Activated B cell treated with CpG ODN at 0.5 μM for 24 hours (primary cell): Measurements from ENCODE around the gene TTC7B. TPM values are rescaled to one million over a fixed set of nuclear protein-coding genes. Genes with fewer than 3 reads are reported as not detected.
"Not testable (repeated sequence)": the region's sequence is repeated elsewhere in the genome, so short reads cannot be mapped to it uniquely, and the experiment has no call there.

Source experiments
- ATAC-seq: fragments of 200-7000 bp; cut with Tn5 transposase; one replicate; pipeline ENCODE4 v1.10.0; 2021; ENCODE audit warnings: low read depth, mild to moderate bottlenecking, moderate library complexity
- CTCF ChIA-PET: fragments of 350-600 bp; sonication (Branson Sonifier 250); formaldehyde crosslinking; loops from one replicate; lab custom pipeline; 2021; ENCODE audit warnings: antibody characterized with exemption; lab: Charles Lee
- POLR2A ChIA-PET: fragments of 350-600 bp; sonication (Branson Sonifier 250); formaldehyde crosslinking; loops from one replicate; lab custom pipeline; 2021; ENCODE audit warnings: antibody characterized with exemption; lab: Charles Lee
- DNase-seq: peaks from one replicate; pipeline ENCODE4 v3.0.0; 2022
- H3K27ac Mint-ChIP-seq: one replicate; pipeline ENCODE4 v1.8.0; 2020; ENCODE audit warnings: mixed read lengths
- H3K27me3 Mint-ChIP-seq: one replicate; pipeline ENCODE4 v1.8.0; 2021; ENCODE audit warnings: mixed read lengths
- H3K36me3 Mint-ChIP-seq: one replicate; pipeline ENCODE4 v1.8.0; 2021; ENCODE audit warnings: low read depth, mixed read lengths
- H3K4me1 Mint-ChIP-seq: one replicate; pipeline ENCODE4 v1.8.0; 2021; ENCODE audit warnings: mixed read lengths
- H3K4me3 Mint-ChIP-seq: one replicate; pipeline ENCODE4 v1.8.0; 2020; ENCODE audit warnings: mild to moderate bottlenecking, mixed read lengths
- H3K9me3 Mint-ChIP-seq: one replicate; pipeline ENCODE4 v1.8.0; 2020; ENCODE audit warnings: mixed read lengths
- intact Hi-C: fragments of 100-400 bp; cut with micrococcal nuclease; formaldehyde crosslinking; loops from one replicate; pipeline ENCODE4 v1.15.1; 2024
- total RNA-seq: library from RNA; stranded (reverse); gene quantifications from 2 replicates; pipeline ENCODE4 v1.2.3, GENCODE V29; 2022
- TF ChIP-seq, protein P1 (sequence below): fragments of 200-600 bp; IDR thresholded peaks from one replicate; pipeline ENCODE4 v1.8.0; 2022; ENCODE audit warnings: antibody characterized with exemption, mild to moderate bottlenecking

TTC7B gene
- total RNA-seq, 1 donor from 2014 or later = 1.9 TPM

DNA sequence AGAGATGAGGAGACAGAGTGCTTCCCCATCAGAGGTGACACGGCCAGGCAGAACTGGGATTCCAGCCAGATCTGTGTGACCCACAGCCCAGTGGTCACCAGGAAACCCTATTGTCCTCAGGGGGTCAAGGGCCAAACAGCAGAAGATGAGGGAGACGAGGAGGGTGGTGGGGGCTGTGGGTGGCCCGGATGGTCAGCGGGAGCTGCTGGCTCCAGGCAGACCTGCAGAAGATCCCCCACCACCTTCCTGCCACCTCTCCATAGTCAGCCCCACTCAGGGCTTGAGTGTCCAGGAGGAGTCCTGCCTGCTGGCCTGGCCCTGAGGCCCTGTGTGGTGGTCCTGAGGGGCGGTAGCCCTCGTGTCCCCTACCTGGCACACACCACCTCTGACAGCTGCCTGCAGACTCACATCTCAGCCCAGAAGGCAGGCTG lies 282.6 kb downstream of the TTC7B start:
- H3K27me3 Mint-ChIP-seq = no peaks in the 10 kb centered on the region
- CTCF ChIA-PET = no interaction called here
- TF ChIP-seq, protein P1, sequence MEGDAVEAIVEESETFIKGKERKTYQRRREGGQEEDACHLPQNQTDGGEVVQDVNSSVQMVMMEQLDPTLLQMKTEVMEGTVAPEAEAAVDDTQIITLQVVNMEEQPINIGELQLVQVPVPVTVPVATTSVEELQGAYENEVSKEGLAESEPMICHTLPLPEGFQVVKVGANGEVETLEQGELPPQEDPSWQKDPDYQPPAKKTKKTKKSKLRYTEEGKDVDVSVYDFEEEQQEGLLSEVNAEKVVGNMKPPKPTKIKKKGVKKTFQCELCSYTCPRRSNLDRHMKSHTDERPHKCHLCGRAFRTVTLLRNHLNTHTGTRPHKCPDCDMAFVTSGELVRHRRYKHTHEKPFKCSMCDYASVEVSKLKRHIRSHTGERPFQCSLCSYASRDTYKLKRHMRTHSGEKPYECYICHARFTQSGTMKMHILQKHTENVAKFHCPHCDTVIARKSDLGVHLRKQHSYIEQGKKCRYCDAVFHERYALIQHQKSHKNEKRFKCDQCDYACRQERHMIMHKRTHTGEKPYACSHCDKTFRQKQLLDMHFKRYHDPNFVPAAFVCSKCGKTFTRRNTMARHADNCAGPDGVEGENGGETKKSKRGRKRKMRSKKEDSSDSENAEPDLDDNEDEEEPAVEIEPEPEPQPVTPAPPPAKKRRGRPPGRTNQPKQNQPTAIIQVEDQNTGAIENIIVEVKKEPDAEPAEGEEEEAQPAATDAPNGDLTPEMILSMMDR = no peak
- intact Hi-C loops = no loop called here
- peaks cover 4% of the 10 kb centered on the region for H3K4me1 Mint-ChIP-seq
- ATAC-seq (no peak), DNase-seq (no peak)
- no peak overlapping the region for H3K4me3 Mint-ChIP-seq
- no peaks in the 10 kb centered on the region for H3K36me3 Mint-ChIP-seq
- no peak overlapping the region for H3K27ac Mint-ChIP-seq
- H3K9me3 Mint-ChIP-seq = no peaks in the 10 kb centered on the region
- POLR2A ChIA-PET = no interaction called here

DNA sequence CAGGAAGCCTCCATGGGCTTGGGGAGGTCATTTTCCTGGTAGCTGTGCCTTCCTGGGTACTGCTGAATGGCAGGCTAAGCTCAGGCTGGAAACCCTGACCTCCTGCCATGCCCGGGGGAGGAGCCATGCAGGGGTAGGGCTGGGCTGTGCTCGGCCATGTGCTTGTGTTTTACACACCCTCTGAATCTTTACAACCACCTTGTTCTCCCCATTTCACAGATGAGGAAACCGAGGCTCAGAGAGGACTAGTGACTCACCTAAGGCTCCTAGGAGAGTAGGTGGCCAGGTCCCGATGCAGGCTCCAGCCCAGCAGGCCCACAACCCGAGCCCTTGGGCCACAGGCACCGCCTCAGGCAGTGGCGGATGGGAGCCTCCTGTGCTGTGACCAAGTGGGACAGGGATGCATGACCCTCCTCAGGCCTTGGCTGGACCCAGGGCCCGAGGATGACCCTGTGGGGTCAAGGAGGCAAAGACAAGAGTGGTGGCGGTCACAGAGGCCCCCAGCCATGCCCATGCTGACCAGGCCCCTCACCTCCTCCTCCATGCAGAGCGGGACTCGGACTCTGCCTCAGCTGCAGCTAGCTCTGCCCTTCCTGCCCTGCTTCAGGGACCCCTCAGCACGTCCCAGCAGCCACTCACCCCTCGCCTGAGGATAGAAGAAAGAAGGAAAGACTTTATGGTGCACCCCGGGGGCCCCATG lies 283.3 kb downstream of the TTC7B start:
- POLR2A ChIA-PET = no interaction called here
- intact Hi-C loops = no loop called here

DNA sequence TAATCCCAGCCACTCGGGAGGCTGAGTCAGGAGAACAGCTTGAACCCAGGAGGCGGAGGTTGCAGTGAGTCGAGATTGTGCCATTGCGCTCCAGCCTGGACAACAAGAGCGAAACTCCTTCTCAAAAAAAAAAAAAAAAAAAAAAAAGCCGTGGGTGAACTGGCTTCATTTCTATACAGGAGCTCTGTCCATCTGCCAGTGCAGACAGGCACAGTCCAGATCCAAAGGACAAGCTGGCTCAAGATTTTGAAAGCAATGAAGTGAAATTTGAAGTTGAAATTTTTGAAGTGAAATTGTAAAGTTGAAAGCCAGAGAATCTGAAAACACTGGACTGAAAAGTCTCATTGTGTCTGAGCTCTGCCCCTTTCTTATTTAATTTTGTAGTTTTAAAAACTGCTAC lies 284.7 kb downstream of the TTC7B start:
- intact Hi-C loops = no loop called here
- H3K27ac Mint-ChIP-seq = no peak overlapping the region
- POLR2A ChIA-PET = no interaction called here
- ATAC-seq = no peak
- no peak overlapping the region for H3K4me3 Mint-ChIP-seq
- TF ChIP-seq, protein P1 = no peak
- H3K36me3 Mint-ChIP-seq = no peaks in the 10 kb centered on the region
- H3K9me3 Mint-ChIP-seq = peaks cover 4% of the 10 kb centered on the region
- H3K27me3 Mint-ChIP-seq = no peaks in the 10 kb centered on the region
- H3K4me1 Mint-ChIP-seq = peaks cover 2% of the 10 kb centered on the region
- no peak for DNase-seq
- CTCF ChIA-PET = no interaction called here

More for the DNA sequence above, 283.3 kb downstream of the TTC7B start:
- no peak for DNase-seq
- no peak for ATAC-seq
- Mint-ChIP-seq H3K4me1 (peaks cover 4% of the 10 kb centered on the region), H3K9me3 (no peaks in the 10 kb centered on the region), H3K27ac (no peak overlapping the region), H3K36me3 (no peaks in the 10 kb centered on the region), H3K4me3 (no peak overlapping the region), H3K27me3 (no peaks in the 10 kb centered on the region)
- TF ChIP-seq, protein P1 = no peak
- CTCF ChIA-PET = no interaction called here

DNA sequence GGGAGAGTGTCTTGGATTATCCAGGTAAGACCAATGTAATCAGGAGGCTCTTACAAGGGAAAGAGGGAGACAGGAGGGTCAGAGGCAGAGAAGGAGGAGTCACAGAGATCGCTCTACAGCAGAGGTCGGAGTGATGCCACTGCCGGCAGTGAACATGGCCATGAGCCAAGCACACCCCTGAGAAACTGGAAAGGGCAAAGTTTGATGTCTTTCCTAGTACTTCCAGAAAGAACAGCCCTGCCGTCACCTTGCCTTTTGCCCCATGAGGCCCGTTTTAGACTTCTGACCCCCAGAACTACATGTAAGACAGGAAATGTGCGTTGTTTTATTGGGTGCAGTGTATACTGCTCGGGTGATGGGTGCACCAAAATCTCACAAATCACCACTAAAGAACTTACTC lies 285.7 kb downstream of the TTC7B start:
- Mint-ChIP-seq H3K9me3 (peaks cover 4% of the 10 kb centered on the region), H3K4me3 (no peak overlapping the region), H3K4me1 (no peaks in the 10 kb centered on the region), H3K27me3 (no peaks in the 10 kb centered on the region), H3K36me3 (no peaks in the 10 kb centered on the region), H3K27ac (no peak overlapping the region)
- TF ChIP-seq, protein P1 = no peak
- DNase-seq (no peak), ATAC-seq (no peak)
- ChIA-PET CTCF (no interaction called here), POLR2A (no interaction called here)
- intact Hi-C loops = no loop called here

DNA sequence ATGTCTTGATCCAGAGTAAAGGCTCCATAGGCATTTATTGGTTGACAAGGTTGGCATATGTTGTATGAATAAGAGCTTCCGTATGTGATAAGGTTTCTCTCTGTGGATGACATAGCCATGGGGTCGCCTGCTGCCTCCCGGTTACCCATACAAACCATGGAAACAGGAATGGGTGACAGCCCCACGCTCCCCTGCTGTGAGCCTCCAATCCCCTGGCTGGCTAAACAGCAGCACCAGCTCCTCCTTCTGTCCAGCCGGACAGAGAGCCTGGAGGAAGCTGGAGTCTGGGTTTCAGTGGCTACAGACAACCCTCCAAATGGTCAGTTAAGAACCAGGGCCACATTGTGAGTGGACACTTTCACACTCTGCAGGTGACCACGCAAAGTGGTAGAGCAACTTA lies 288.3 kb downstream of the TTC7B start:
- CTCF ChIA-PET = no interaction called here

DNA sequence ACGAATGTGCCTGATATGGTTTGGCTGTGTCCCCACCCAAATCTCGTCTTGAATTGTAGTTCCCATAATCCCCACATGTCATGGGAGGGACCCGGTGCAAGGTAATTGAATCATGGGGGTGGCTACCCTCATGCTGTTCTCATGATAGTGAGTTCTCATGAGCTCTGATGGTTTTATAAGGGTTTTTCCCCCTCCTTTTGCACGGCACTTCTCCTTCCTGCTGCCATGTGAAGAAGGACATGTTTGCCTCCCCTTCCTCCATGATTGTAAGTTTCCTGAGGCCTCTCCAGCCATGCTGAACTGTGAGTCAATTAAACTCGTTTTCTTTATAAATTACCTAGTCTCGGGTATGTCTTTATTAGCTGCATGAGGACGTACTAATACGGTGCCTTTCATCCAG lies 289.7 kb downstream of the TTC7B start:
- H3K36me3 Mint-ChIP-seq, H3K27me3 Mint-ChIP-seq, ATAC-seq, H3K4me1 Mint-ChIP-seq, H3K4me3 Mint-ChIP-seq, POLR2A ChIA-PET, H3K27ac Mint-ChIP-seq, DNase-seq, CTCF ChIA-PET, intact Hi-C loops, H3K9me3 Mint-ChIP-seq: not testable (repeated sequence)

More for the DNA sequence above, 288.3 kb downstream of the TTC7B start:
- TF ChIP-seq, protein P1 = no peak
- ATAC-seq = no peak
- intact Hi-C loops = no loop called here
- no peak overlapping the region for H3K4me3 Mint-ChIP-seq
- POLR2A ChIA-PET = no interaction called here
- H3K36me3 Mint-ChIP-seq = no peaks in the 10 kb centered on the region
- H3K27ac Mint-ChIP-seq = no peak overlapping the region
- no peaks in the 10 kb centered on the region for H3K27me3 Mint-ChIP-seq
- H3K4me1 Mint-ChIP-seq = no peaks in the 10 kb centered on the region
- H3K9me3 Mint-ChIP-seq = peaks cover 4% of the 10 kb centered on the region
- DNase-seq = no peak

DNA sequence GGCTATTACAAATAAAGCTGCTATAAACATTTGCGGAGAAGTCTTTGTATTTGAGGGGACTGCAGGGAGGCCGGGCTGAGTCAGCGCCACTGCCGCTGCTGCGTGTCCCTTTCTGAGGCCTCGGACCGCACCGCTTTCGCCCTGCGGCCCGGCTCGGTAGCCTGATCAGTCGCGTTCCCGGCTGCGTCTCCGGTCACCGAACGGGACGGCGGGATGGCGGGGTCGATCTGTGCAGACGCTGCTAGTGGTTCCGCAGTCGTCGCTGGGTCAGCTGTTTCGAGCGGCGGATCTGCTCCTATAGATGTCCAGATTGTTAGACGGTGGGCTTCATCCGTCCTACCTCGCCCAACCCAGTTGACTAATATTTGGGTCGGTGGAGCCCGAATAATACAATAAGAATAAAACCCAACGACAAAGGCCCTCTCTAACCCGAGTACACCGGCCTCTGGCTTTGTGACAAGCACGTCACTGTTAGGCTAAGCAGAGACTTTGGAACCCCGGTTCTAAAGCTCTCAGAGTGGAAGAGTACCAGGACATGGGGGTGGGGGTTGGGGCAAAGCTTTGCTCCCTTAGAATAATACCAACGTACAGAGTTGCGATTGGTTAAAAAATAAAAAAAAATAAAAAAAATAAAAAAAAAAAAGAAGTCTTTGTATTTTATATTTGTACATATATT lies 290.7 kb downstream of the TTC7B start:
- DNase-seq, H3K9me3 Mint-ChIP-seq, H3K27ac Mint-ChIP-seq, H3K4me1 Mint-ChIP-seq, H3K27me3 Mint-ChIP-seq, H3K4me3 Mint-ChIP-seq, H3K36me3 Mint-ChIP-seq, intact Hi-C loops, CTCF ChIA-PET, POLR2A ChIA-PET: not testable (repeated sequence)
- ATAC-seq = peak; percentile 50
